Glomerular visceral epithelial cell (primary cell): ENCODE measurements around the gene CCDC40.
A peak's percentile ranks its signal among the peaks of the same experiment; 100 is the strongest.

Experiments
- DNase-seq: peaks from one replicate; pipeline ENCODE4 v3.0.0-alpha.2; 2016; ENCODE audit errors: extremely low spot score

Gene CCDC40

GRCh38 chr17:80047176-80047575 is 10.7 kb downstream of the CCDC40 start:
- no peak for DNase-seq

GRCh38 chr17:80049986-80050385 is 13.5 kb downstream of the CCDC40 start:
- DNase-seq, result no peak

GRCh38 chr17:80050706-80051105 is 14.3 kb downstream of the CCDC40 start:
- DNase-seq, result no peak

GRCh38 chr17:80051681-80052080 is 15.2 kb downstream of the CCDC40 start:
- no peak for DNase-seq

- DNase-seq, result no peak
These were observed 16.7 kb downstream of the CCDC40 start for GRCh38 chr17:80053102-80053501.

GRCh38 chr17:80055597-80055996 is 19.2 kb downstream of the CCDC40 start:
- DNase-seq, result no peak

- DNase-seq, result no peak
These were observed 22.0 kb downstream of the CCDC40 start for GRCh38 chr17:80058311-80058955.

- no peak for DNase-seq
These were observed 24.2 kb downstream of the CCDC40 start for GRCh38 chr17:80060644-80061043.

- DNase-seq, result no peak
These were observed 25.0 kb downstream of the CCDC40 start for GRCh38 chr17:80061421-80061820.

GRCh38 chr17:80063830-80064585 is 27.6 kb downstream of the CCDC40 start:
- DNase-seq, result peak; percentile 51

- DNase-seq, result no peak
These were observed 28.3 kb downstream of the CCDC40 start for GRCh38 chr17:80064696-80065095.

- DNase-seq, result no peak
These were observed 29.2 kb downstream of the CCDC40 start for GRCh38 chr17:80065478-80066170.

- DNase-seq, result no peak
These were observed 31.0 kb downstream of the CCDC40 start for GRCh38 chr17:80067393-80067986.

GRCh38 chr17:80068301-80069222 is 32.1 kb downstream of the CCDC40 start:
- no peak for DNase-seq

- DNase-seq, result no peak
These were observed 34.1 kb downstream of the CCDC40 start for GRCh38 chr17:80070375-80071115.

- DNase-seq, result no peak
These were observed 34.8 kb downstream of the CCDC40 start for GRCh38 chr17:80071116-80071841.

- DNase-seq, result no peak
These were observed 36.0 kb downstream of the CCDC40 start for GRCh38 chr17:80072410-80072809.

GRCh38 chr17:80080081-80080480 is 43.6 kb downstream of the CCDC40 start:
- DNase-seq, result no peak

- no peak for DNase-seq
These were observed 45.2 kb downstream of the CCDC40 start for GRCh38 chr17:80081596-80081995.
